HG02943 (cell line): ENCODE data around the gene EIF3K.

ENCODE experiments used
- ATAC-seq: cut with Tn5 transposase; IDR thresholded peaks from one replicate; pipeline ENCODE4 v1.9.1; 2021; ENCODE audit warnings: mild to moderate bottlenecking, low read depth, moderate library complexity; ENCODE audit not compliant: unreplicated experiment

EIF3K gene

DNA sequence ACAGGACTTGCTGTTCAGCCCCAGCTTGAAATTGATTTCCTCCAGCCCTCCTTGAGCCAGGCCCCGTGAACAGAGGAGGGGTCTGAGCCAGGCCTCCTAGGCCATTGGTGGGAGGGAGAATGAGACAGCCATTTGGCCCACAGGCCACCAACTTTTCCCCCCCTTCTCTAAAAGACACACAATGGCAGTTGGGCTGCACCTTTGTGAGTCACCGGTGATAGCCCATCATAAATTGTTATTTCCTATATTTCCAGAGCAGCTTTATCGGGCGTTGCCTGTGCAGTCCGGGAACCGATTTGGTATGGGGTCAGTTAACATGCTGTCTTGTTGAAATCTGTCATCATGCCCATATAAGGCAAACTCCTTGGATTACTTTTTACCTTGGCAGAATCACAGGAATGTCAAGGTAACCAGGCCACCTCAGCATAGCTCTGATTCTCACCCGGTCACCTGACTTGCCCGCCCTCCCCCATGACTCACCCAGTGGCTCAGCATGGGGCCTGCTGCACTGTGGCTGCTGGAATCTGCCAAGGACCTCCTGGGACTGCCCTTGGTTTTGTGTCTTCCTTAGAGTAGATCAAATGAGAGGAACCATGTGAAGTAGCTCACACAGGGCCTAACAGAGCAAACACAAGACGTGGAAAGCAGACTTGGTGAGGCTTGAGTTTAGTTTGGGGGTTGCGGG lies 64.5 kb downstream of the EIF3K start:
- no peak for ATAC-seq

DNA sequence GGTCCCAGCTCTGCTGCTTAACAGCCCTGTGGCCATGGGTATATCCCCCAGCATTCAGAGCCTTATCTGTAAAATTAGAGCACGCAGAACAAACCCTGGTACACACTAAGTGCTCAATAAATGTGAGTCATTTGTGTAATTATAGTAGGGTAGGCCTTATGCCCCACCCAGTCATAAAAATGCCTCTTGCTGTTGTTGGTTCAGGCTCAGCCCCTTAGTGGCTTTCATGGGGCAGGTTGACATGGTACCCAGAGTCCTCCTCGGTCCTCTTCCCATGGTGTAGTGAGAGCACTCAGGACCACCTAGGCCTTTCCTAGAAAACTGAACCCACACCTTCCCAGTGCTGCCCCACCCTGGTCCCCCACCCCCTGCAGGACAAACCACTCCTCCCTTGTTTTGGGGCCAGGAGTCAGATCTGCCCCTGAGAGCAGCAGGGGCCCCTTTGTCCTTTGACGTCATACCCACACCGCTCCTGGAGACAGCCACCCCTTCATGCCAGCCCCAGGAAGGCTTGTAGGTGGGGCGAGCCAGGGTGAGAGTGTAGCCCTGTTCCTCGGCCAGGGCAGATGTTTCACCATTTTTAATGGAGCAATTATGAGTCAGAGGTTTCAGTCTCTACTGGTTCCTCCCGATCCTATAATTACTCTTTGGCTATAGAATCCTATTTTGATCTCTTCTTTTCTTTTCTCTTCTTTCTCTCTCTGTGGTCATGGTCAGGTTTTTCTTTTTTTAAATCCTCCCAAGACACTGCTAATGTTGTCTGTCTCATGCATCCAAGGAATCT lies 65.3 kb downstream of the EIF3K start:
- no peak for ATAC-seq

DNA sequence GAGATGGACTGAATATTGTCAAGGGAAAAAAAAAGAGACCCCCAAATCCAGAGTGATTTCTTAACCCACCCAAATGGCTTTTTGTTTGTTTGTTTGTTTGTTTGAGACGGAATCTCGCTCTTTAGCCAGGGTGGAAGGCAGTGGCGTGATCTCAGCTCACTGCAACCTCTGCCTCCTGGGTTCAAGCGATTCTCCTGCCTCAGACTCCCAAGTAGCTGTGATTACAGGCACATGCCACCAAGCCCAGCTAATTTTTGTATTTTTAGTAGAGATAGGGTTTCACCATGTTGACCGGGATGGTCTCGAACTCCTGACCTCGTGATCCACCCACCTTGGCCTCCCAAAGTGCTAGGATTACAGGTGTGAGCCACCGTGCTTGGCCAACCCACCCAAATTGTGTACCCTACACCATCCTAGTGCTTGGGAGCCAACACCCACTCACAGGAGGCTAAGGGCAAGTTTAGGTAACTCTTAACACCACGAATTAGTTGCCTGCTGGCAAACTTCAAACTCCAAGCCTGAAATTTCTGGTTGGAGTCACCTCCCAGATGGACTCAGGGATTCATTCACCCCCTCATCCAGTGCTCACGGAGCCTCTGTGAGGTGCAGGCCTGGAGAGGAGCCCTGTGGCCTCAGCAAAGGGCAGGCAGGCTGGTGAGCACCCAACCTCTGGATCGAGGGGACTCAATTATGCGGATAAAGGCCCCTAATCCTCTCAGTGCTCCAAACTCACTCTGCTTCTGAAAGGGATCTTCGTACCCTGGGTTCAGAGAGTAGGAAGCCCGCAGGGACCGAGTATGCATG lies 66.1 kb downstream of the EIF3K start:
- no peak for ATAC-seq

DNA sequence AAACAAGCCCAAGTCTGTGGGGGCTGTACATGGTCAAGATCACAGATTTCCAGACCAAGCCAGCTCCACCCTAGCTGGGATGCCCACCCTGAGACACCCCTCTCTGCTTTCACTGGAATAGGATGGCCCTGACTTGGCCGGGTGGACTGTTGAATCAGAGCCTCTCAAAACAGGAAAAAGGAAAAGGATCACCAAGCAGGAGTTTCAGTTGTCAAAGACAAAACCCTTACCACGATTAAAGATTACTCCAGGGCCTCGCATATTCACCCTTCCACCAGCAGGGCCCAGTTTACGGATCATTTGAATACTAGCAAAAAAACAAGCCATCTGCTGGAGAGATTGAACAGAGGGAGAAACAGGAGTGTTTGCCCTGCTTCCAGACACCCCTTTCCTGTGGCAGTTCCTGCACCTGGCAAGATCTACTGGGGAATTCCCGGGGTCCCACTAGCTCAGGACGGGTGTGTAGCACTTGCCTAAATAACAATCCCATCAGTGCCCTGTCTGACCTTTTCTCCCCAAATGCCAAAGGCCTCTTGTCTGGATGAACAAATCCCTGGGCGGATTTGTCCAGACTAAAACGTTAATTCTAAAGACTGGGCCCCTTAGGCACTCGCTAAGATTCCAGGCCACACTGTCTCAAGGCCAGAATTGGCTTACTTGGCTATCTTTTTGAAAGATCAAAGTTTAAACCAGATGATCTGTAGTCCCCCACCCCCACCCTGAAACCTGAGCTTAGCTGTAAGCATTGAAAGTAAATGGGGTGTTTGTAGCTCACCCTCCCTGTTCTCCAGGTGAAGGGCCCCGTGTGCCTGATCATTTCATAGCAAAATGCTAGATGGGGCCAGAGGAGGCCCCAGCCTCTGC lies 66.9 kb downstream of the EIF3K start:
- no peak for ATAC-seq

DNA sequence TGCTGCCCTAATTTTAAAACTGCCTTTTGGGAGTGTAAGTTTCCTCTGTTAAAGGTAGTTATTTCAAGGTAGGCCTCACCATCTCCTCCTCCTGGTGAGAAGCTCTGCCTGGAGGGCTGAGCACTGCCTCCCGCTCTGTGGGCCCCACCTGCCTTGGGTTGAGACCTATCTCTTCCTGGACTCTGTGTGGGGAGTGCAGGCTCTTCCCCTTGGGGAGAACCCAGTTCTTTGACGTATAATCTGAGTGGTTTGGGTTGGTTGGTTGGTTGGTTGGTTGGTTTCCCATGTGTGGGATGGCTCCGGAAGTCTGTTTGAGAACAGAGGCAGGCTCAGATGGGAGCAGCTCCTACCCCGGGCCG lies 67.5 kb downstream of the EIF3K start:
- no peak for ATAC-seq
